ENCODE measurements around the gene PHOSPHO2.

- no peak for TF ChIP-seq CREB5 (CRISPR knock-in tag; IDR thresholded peaks at IDR 0.05; ENCODE audit: low read depth)
- TF ChIP-seq CSDC2 (CRISPR knock-in tag; IDR thresholded peaks at IDR 0.05), result no peak
- no peak for TF ChIP-seq ISL1 (CRISPR knock-in tag; IDR thresholded peaks at IDR 0.05)
- no peak for TF ChIP-seq ZNF8 (CRISPR knock-in tag; IDR thresholded peaks at IDR 0.05)
- no peak for TF ChIP-seq ARNTL (CRISPR knock-in tag; IDR thresholded peaks at IDR 0.05; ENCODE audit: borderline replicate concordance, low read depth)
- no peak for TF ChIP-seq PATZ1 (CRISPR knock-in tag; IDR thresholded peaks at IDR 0.05; ENCODE audit: borderline replicate concordance)
- no peak for TF ChIP-seq TOX (CRISPR knock-in tag; IDR thresholded peaks at IDR 0.05; ENCODE audit: borderline replicate concordance)
- no peak for TF ChIP-seq CSRNP3 (CRISPR knock-in tag; IDR thresholded peaks at IDR 0.05)
- no peak for TF ChIP-seq ZNF565 (CRISPR knock-in tag; conservative IDR thresholded peaks at IDR 0.05; ENCODE audit: low read depth)
- TF ChIP-seq RARB (CRISPR knock-in tag; IDR thresholded peaks at IDR 0.05), result no peak
- no peak for TF ChIP-seq ZC3H10 (CRISPR knock-in tag; IDR thresholded peaks at IDR 0.05)
- no peak for TF ChIP-seq ZNF70 (CRISPR knock-in tag; IDR thresholded peaks at IDR 0.05)
Observed at GRCh38 chr2:169676850-169677249, 17.4 kb upstream of the PHOSPHO2 start.

Measured in SK-N-SH treated with all-trans-retinoic acid at 6 μM for 48 hours (cell line).